WTC11 (cell line): ENCODE results near the gene INVS.

ENCODE experiments used
- CREB1 ChIP-seq: sonication (generic); formaldehyde crosslinking; IDR thresholded peaks from 2 replicates; pipeline ENCODE4 v1.8.0; 2023; ENCODE audit warnings: mild to moderate bottlenecking, missing genetic modification reagents
- JAZF1 ChIP-seq: fragments of 250-450 bp; sonication (Bioruptor Pico); IDR thresholded peaks from 2 replicates; pipeline ENCODE4 v1.9.0; 2021; ENCODE audit warnings: moderate library complexity, mild to moderate bottlenecking, inconsistent platforms
- KAT7 ChIP-seq: sonication (generic); formaldehyde crosslinking; IDR thresholded peaks from 2 replicates; pipeline ENCODE4 v1.8.1; 2023; ENCODE audit warnings: missing genetic modification reagents, mild to moderate bottlenecking, borderline replicate concordance
- NFE2L1 ChIP-seq: sonication (generic); formaldehyde crosslinking; IDR thresholded peaks from 2 replicates; pipeline ENCODE4 v1.8.1; 2023; ENCODE audit warnings: missing genetic modification reagents
- NFYB ChIP-seq: sonication (generic); formaldehyde crosslinking; conservative IDR thresholded peaks from 2 replicates; pipeline ENCODE4 v1.8.0; 2022; ENCODE audit warnings: low read depth, missing genetic modification reagents
- NR2C2 ChIP-seq: sonication (generic); formaldehyde crosslinking; IDR thresholded peaks from 2 replicates; pipeline ENCODE4 v1.8.0; 2022; ENCODE audit warnings: mild to moderate bottlenecking, missing genetic modification reagents
- ZNF138 ChIP-seq: sonication (generic); formaldehyde crosslinking; conservative IDR thresholded peaks from 2 replicates; pipeline ENCODE4 v1.8.1; 2022; ENCODE audit warnings: mild to moderate bottlenecking, moderate library complexity, missing genetic modification reagents
- TF ChIP-seq, protein P1 (sequence below): fragments of 200-600 bp; IDR thresholded peaks from 2 replicates; pipeline ENCODE4 v1.8.0; 2022; ENCODE audit warnings: antibody characterized with exemption
- TF ChIP-seq, protein P2 (sequence below): sonication (generic); formaldehyde crosslinking; IDR thresholded peaks from 2 replicates; pipeline ENCODE4 v1.8.1; 2023; ENCODE audit warnings: mild to moderate bottlenecking, missing genetic modification reagents, borderline replicate concordance
- TF ChIP-seq, protein P3 (sequence below): sonication (generic); formaldehyde crosslinking; conservative IDR thresholded peaks from 2 replicates; pipeline ENCODE4 v1.8.1; 2022; ENCODE audit warnings: mild to moderate bottlenecking, missing genetic modification reagents

DNA sequence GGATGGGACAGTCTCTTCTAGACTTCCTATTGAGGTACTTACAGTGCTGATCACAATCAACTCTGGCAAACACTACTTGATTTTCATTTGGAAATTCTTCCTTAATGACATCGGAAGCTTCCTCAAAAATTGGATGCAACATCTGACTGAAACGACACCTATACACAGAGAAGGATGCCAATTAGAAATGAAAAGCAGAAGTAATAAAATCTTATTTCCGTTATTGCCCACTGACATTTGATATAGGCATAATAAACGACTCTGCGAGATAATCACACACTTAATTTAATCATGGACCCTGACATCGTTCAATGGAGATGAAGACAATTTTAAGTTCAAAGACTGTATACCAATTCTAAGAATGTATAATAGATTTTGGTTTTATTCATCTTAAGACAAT lies 46.7 kb upstream of the INVS start:
- TF ChIP-seq KAT7 (CRISPR knock-in tag) (no peak), NFE2L1 (no peak), CREB1 (CRISPR knock-in tag) (no peak), JAZF1 (CRISPR knock-in tag) (no peak), ZNF138 (CRISPR knock-in tag) (no peak), NR2C2 (no peak), NFYB (CRISPR knock-in tag) (no peak)
- TF ChIP-seq, protein P1, sequence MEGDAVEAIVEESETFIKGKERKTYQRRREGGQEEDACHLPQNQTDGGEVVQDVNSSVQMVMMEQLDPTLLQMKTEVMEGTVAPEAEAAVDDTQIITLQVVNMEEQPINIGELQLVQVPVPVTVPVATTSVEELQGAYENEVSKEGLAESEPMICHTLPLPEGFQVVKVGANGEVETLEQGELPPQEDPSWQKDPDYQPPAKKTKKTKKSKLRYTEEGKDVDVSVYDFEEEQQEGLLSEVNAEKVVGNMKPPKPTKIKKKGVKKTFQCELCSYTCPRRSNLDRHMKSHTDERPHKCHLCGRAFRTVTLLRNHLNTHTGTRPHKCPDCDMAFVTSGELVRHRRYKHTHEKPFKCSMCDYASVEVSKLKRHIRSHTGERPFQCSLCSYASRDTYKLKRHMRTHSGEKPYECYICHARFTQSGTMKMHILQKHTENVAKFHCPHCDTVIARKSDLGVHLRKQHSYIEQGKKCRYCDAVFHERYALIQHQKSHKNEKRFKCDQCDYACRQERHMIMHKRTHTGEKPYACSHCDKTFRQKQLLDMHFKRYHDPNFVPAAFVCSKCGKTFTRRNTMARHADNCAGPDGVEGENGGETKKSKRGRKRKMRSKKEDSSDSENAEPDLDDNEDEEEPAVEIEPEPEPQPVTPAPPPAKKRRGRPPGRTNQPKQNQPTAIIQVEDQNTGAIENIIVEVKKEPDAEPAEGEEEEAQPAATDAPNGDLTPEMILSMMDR, result no peak
- TF ChIP-seq, protein P2, sequence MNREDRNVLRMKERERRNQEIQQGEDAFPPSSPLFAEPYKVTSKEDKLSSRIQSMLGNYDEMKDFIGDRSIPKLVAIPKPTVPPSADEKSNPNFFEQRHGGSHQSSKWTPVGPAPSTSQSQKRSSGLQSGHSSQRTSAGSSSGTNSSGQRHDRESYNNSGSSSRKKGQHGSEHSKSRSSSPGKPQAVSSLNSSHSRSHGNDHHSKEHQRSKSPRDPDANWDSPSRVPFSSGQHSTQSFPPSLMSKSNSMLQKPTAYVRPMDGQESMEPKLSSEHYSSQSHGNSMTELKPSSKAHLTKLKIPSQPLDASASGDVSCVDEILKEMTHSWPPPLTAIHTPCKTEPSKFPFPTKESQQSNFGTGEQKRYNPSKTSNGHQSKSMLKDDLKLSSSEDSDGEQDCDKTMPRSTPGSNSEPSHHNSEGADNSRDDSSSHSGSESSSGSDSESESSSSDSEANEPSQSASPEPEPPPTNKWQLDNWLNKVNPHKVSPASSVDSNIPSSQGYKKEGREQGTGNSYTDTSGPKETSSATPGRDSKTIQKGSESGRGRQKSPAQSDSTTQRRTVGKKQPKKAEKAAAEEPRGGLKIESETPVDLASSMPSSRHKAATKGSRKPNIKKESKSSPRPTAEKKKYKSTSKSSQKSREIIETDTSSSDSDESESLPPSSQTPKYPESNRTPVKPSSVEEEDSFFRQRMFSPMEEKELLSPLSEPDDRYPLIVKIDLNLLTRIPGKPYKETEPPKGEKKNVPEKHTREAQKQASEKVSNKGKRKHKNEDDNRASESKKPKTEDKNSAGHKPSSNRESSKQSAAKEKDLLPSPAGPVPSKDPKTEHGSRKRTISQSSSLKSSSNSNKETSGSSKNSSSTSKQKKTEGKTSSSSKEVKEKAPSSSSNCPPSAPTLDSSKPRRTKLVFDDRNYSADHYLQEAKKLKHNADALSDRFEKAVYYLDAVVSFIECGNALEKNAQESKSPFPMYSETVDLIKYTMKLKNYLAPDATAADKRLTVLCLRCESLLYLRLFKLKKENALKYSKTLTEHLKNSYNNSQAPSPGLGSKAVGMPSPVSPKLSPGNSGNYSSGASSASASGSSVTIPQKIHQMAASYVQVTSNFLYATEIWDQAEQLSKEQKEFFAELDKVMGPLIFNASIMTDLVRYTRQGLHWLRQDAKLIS (CRISPR knock-in tag), result no peak
- TF ChIP-seq, protein P3, sequence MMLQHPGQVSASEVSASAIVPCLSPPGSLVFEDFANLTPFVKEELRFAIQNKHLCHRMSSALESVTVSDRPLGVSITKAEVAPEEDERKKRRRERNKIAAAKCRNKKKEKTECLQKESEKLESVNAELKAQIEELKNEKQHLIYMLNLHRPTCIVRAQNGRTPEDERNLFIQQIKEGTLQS (CRISPR knock-in tag), result no peak
